ENCODE results near the gene AIMP1.
"Not testable (repeated sequence)": the region's sequence is repeated elsewhere in the genome, so short reads cannot be mapped to it uniquely, and the experiment has no call there.

Gene AIMP1

DNA sequence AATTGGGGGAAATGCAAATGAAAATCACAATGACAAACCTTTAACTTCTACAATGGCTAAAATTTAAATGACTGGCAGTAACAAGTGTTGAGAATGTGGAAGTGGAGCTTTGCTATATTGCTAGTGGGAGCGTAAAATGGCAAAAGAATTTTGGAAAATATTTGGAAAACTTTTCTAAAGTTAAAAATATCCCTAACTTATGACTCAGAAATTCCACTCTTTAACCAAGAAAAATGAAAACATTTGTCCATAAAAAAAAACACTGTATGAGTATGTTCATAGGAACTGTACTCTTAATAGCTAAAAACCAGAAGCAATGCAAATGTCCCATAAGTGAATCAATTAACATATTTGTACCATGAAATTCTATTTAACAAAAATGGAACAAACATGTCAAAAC lies 4.0 kb upstream of the AIMP1 start:
- in situ Hi-C loops (cut with MboI; ENCODE audit: low sequenced_read_pairs): no loop called here

DNA sequence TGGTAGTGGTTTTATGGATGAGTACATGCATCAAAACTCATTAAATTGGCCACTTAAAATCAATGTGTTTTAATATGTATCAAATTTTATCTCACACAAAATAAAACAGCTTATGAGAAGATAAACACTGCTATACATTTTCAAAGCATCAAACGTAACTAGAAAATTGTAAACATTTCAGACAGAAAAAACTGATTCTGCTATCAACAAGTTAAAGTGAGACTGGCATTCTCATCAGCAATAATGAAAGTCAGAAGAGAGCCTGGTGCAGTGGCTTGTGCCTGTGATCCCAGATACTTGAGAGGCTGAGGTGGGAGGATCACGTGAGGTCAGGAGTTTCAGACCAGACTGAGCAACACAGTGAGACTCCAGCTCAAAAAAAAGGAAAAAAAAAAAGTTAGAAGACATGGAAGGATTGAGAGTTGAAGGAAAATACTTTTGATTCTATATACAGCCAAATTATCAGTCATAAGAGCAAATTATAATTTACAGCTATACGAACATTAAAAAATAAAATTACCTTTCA lies 3.3 kb upstream of the AIMP1 start:
- in situ Hi-C loops (cut with MboI; ENCODE audit: low sequenced_read_pairs): no loop called here

DNA sequence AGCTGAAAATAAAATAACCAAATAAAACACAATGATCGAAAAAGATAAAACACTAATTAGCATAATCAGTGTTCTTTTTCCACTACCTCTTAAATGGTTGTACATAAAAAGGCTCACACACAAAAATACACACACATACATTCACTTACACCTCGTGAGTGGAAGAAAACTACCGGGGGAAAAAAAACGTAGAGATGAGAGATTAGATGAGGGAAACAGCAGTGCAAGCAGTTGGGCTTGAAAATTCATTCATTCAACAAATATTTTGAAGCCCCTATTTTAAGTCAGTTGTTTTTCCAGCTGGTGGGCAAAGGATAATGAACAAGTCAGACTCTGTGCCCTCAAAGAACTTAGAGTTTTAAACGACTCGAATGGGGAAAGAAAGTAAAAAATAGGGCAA lies 1.4 kb upstream of the AIMP1 start:
- in situ Hi-C loops (cut with MboI; ENCODE audit: low sequenced_read_pairs): no loop called here

DNA sequence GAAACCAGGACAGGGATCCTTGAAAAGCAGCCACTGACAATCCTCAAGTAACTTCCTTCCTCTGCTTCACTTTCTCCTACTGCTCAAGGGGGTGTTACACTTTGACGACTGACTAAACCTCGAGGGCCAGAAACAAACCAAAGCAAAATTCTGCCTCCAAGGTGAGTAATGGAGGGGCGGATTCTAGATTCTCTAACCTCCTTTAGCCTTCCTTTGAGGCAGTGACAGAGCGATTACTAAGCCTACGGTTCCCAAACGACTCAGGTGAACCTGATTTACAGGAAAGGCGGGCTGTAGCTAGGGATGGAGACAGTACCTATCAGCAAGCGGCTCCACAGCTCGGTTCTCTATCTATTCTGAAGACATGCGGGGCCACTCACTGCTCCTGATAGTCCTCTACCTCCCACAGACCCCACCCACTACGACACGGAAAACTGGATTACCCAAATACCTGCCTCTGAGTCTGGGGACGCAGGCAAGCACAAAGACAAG lies 828 bp upstream of the AIMP1 start:
- in situ Hi-C loops (cut with MboI; ENCODE audit: low sequenced_read_pairs): no loop called here

DNA sequence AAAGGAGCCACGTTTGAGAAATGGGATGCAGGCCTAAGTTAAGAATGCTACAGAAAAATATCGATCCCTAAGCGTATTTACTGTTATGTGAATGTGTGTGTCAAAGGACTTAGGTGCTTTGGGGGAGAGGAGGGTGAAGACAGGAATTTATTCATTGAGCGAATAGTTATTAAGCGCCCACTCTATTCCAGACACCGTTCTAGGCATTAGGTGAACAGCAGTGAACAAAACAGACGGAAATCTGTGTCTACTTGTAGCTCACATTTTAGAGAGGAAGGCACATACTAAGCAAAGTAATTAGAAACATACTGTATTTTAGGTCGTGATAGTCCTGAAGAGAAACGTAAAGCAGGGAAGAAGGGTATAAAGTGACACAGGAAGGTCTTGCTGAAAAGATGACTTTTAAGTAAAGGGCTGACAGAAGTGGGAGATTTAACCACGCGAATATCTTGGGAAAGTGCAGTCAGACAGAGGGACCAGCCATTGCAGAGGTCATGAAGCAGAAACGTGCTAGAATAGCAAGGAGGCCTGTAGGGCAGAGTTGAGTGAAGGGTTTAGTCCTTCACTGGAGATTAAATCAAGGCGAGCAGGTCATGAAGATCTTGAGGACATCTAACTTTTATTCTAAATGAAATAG lies 541 bp downstream of the AIMP1 start:
- in situ Hi-C loops (cut with MboI; ENCODE audit: low sequenced_read_pairs): no loop called here

DNA sequence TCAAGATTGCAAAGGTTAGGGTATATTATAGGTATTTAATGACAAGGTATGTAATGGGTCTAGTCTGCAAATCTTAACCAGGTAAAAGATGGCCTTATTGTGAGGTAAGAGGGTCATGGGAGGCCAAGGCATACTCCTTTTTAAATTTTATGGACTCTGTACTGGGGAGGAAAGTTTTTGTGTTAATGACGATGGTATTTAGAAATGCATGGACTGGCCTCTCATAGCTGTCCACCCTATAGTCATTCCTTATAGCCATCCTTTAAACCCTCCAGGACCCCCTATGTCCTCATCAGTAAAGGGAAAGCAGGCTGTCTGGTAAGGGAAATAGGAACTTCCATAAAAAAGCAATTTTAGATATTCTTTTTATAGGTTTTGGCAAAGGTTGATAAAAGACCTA lies 1.5 kb downstream of the AIMP1 start:
- in situ Hi-C loops (cut with MboI; ENCODE audit: low sequenced_read_pairs): no loop called here

DNA sequence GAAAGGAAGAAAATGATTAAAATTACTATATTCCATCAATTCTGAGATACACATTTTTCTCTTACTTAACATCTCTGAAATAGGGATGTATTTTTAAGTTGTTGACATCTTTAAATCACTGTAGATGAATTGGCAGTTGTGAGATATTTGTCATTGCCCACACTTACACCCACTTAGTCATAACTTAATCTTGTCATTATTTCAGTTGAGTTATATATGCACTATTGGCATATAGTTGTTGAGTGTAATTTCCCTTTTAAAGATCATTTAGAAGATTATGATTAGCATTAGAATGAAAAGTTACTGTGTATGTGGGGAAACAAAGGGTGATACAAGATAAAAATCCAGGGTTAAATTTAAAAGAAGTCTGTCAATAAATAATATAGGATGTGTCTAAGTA lies 2.2 kb downstream of the AIMP1 start:
- in situ Hi-C loops (cut with MboI; ENCODE audit: low sequenced_read_pairs): no loop called here

DNA sequence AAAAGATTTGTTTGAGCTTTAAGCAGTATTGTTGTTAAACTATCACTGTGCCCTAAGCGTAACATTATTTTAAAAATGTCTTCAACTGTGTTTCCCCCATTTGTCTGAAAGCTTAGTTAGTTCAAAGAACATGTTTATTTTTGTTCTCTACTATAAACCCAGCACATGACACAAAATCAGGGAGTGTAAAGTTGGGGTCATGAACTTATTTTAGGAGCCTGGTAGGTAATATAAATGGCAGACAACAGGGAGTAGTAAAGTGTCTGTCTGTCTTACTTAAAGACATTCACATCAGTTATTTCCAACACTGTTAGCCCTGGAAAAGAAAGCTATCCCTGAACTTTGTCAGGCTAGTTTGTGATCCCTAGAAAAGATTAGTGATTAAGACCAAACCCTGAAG lies 3.9 kb downstream of the AIMP1 start:
- in situ Hi-C loops (cut with MboI; ENCODE audit: low sequenced_read_pairs): no loop called here

DNA sequence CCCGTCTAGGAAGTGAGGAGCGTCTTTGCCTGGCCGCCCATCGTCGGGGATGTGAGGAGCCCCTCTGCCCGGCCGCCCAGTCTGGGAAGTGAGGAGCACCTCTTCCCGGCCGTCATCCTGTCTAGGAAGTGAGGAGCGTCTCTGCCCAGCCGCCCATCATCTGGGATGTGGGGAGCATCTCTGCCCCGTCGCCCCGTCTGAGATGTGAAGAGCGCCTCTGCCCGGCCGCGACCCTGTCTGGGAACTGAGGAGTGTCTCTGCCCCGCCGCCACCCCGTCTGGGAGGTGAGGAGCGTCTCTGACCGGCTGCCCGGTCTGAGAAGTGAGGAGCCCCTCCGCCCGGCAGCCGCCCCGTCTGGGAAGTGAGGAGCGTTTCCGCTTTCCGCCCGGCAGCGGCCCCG lies 4.8 kb downstream of the AIMP1 start:
- in situ Hi-C loops (cut with MboI; ENCODE audit: low sequenced_read_pairs): not testable (repeated sequence)

DNA sequence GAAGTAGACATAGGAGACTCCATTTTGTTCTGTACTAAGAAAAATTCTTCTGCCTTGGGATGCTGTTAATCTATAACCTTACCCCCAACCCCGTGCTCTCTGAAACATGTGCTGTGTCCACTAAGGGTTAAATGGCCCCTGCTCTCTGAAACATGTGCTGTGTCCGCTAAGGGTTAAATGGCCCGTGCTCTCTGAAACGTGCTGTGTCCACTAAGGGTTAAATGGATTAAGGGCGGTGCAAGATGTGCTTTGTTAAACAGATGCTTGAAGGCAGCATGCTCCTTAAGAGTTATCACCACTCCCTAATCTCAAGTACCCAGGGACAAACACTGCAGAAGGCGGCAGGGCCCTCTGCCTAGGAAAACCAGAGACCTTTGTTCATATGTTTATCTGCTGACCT lies 5.5 kb downstream of the AIMP1 start:
- in situ Hi-C loops (cut with MboI; ENCODE audit: low sequenced_read_pairs): not testable (repeated sequence)

DNA sequence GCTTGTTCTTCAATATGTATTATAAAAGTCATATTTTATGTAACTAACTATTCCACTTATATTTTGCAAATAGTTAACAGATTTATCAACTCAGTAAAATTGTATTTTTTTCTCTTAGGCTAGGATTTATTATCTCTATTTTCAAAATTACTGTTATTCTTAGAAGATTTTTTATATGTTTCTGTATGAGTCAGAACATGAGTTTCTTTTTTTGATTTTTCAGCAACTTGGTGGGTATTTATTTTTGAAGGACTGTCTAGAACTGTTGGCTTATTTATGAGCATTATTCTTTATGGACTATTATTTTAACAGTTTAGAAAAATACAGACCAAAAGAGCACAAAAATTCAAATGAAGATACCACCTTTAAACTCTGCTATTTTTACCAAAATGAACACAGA lies 6.8 kb downstream of the AIMP1 start:
- in situ Hi-C loops (cut with MboI; ENCODE audit: low sequenced_read_pairs): no loop called here

DNA sequence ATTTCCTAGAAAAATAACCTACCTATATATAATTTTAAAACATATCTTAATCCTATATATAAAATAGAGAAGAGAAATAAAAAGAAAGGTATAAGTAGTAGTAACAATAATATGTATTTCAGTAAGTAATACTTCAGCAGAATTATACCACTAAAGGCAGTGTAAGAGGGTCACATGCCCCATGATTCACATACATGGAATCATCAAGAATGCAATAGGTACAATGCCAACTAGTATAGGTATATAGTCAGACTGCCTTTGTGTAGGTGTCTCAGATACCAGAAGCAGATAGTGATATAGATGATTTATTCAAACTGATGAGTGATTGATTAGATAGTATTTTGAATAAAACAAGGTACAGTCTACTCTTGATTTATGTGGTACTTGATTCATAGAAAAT lies 9.4 kb downstream of the AIMP1 start:
- in situ Hi-C loops (cut with MboI; ENCODE audit: low sequenced_read_pairs): no loop called here

DNA sequence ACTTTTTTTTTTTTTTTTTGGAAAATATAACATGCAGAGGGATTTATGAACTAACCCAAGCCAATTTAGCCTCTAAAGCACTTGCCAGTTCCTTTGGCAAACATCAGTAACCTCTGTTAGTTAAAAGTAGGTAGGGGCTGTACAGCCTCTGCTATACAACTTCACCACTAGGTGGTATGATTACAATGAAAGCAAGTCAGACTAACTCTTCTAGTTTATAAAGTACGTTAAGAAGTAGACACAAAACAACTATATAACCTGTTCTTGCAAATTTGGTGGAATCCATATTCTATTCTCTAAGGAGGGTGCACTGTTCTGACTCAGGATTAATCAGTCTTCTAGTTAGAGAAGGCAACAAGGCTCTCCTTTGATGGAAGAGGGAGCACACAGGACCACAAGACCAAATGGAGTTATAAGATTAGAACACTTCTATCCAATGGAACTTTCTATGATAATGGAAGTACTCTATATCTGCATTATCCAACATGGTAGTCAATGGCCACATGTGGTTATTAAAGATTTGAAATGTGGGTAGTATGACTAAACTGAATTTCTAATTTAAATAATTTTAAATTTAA lies 12.8 kb downstream of the AIMP1 start:
- in situ Hi-C loops (cut with MboI; ENCODE audit: low sequenced_read_pairs): no loop called here

DNA sequence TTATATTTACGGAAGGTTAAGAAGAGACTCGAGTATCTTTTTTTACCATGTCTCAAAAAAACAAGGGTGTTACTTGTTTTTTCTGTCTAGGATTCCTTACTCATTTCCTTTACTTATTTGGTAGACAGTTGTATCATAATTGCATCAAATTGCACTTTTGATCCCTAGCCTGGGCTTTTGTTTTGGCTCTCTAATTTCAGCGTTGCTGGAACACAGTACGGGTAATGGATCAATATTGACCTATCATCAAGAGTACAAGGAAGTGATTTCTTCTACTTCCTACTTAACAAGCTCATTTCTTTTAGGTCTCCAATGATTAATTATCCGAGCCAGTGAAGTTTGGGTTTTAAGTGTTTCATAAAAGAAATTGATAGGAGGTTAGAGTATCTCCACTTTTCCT lies 16.8 kb downstream of the AIMP1 start:
- in situ Hi-C loops (cut with MboI; ENCODE audit: low sequenced_read_pairs): no loop called here

DNA sequence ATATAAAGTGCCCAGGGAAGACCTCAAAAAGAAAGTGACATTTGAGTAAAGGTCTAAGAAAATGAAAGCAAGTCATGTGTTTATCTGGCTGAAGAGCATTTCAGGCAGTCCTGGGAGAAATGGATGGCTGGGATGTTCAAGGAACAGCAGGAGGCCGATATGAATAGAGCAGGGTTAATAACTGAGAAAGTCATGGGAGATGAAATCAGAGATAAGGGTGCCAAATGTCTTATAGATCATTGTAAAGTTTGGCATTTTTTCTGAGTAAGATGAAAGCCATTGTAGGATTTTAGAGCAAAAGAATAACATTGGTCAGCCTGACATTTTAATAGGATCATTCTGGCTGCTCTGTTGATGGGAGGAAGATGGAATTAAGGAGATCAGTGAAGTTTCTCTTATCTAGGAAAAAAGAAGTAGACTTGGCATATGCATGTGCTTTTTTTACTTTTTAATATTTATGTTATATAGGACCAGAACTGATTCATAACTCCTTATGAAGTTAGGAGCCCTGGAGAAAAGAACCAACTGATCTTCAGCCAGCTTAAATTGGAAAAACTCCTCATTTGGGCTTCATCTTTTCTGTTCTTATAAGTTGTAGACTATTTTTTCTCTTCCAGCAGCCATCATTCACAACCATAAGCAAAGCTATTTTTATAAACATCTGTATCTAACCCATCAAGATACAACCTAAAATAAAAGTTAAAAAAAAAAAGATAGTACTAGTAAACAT lies 18.6 kb downstream of the AIMP1 start:
- in situ Hi-C loops (cut with MboI; ENCODE audit: low sequenced_read_pairs): no loop called here

DNA sequence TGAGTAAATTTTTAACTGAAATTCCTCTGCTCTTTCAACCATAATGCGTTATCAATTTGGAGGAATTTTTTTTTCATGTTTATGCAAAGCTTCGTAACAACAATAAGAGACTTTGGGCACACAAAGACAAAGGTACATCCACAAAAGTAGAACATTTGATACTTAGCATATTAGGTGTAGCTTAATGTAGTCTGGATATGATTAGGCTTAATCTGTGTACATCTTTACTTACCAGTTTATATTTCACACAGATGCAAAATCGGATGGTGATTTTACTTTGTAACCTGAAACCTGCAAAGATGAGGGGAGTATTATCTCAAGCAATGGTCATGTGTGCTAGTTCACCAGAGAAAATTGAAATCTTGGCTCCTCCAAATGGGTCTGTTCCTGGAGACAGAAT lies 20.3 kb downstream of the AIMP1 start:
- in situ Hi-C loops (cut with MboI; ENCODE audit: low sequenced_read_pairs): no loop called here

DNA sequence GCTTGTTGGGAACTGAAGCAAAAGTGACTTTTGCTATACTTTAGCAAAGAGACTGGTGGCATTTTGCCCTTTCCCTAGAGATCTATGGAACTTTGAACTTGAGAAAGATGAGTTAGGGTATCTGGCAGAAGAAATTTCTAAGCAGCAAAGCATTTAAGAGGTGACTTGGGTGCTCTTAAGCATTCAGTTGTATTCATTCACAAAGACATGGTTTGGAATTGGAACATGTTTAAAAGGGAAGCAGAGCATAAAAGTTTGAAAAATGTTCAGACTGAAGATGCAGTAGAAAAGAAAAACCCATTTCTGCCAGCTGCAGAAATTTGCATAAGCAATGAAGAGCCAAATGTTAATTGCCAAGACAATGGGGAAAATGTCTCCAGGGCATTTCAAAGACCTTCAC lies 21.6 kb downstream of the AIMP1 start:
- in situ Hi-C loops (cut with MboI; ENCODE audit: low sequenced_read_pairs): no loop called here

DNA sequence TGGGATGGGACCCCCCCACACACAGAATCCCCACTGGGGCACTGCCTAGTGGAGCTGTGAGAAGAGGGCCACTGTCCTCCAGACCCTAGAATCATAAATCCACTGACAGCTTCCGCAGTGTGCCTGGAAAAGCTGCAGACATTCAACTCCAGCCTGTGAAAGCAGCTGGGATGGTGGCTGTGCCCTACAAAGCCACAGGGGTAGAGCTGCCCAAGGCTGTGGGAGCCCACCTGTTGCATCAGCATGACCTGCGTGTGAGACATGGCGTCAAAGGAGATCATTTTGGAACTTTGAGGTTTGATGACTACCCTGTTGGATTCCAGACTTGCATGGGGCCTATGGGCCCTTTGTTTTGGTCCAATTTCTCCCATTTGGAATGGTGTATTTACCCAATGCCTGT lies 22.3 kb downstream of the AIMP1 start:
- in situ Hi-C loops (cut with MboI; ENCODE audit: low sequenced_read_pairs): no loop called here

DNA sequence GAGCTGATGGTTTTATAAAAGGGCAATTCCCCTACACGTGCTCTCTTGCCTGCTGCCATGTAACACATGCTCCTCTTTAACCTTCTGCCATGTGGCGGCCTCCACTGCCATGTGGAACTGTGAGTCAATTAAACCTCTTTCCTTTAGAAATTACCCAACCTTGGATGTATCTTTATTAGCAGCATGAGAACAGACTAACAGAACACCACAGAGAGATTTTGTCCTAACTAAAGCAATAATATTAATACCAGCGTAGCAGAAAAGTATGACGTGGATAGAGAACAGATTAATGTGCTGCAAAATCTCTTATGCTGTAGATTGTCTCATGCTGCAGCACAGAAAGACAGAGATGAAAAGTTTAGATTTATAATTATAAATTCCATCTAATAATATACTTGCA lies 23.1 kb downstream of the AIMP1 start:
- in situ Hi-C loops (cut with MboI; ENCODE audit: low sequenced_read_pairs): no loop called here

DNA sequence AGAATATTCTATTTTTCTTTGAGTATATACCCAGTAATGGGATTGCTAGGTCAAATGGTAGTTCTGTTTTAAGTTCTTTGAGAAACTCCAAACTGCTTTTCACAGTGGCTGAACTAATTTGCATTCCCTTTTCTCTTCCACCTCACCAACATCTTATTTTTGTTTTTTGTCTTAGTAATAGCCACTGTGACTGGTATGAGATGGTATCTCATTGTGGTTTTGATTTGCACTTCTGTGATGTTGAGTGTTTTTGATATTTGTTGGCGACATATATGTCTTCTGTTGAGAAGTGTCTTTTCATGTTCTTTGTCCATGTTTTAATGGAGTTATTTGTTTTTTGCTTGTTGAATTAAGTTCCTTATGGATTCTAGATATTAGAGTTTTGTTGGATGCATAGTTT lies 24.4 kb downstream of the AIMP1 start:
- in situ Hi-C loops (cut with MboI; ENCODE audit: low sequenced_read_pairs): no loop called here

DNA sequence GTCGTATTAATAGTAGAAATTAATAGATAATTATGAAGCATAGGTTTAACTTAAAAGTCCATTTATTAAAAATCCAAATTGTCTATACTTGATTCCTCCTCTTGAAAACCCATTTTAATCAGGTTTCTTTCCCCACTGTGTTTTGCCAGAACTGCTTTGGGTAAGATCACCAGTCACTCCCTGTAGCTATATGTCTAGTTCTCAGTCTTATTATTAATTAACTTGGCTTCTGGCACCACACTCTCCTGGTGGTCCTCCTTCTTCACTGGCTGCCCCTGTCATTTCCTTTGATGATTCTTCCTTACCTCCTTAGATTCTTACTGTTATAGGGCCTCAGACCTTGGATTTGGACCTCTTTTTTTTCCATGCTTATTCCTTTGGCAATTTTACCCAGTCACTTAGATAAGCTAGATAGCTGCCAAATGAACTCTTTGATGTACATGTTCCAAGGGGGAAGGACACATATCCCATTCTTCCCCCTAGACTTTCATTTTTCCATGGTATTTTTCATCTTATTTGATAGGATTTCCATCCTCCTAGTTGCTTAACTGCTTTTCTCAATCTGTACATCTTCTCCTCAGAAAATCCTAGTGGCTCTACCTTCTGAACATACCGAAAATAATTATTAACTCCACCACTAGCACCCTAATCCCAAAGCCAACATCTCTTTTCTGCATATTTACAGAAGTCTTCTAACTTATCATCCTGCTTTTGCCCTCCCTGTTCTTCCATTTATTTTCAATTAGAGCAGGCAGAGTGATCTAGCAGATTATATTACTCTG lies 27.7 kb downstream of the AIMP1 start:
- in situ Hi-C loops (cut with MboI; ENCODE audit: low sequenced_read_pairs): no loop called here

DNA sequence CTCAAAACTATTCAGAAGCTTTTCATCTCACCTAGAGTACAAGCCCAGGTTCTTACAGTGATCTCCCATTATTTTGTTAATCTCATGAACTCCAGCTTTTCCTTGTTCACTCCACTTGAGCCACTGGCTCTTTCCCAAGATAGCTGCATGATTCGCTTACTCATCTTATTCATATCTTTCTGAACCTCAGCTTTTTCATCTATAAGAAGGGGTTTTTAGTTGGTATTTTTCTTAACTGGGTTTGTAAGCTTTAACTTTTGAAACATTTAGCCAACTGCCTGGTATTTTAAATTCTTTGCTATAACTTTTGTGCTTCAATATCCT lies 28.3 kb downstream of the AIMP1 start:
- in situ Hi-C loops (cut with MboI; ENCODE audit: low sequenced_read_pairs): no loop called here

Data from HL-60/S4 treated with retinoic acid at 250 ng/mL for 4 days and 3 days (cell line).